GM19023 (cell line): Measurements from ENCODE around the gene ARHGAP33.
A peak's percentile ranks its signal among the peaks of the same experiment; 100 is the strongest.

ENCODE experiments used
- ATAC-seq: cut with Tn5 transposase; IDR thresholded peaks from one replicate; pipeline ENCODE4 v1.9.1; 2021; ENCODE audit warnings: mild to moderate bottlenecking, moderate library complexity; ENCODE audit not compliant: unreplicated experiment

Gene ARHGAP33

DNA sequence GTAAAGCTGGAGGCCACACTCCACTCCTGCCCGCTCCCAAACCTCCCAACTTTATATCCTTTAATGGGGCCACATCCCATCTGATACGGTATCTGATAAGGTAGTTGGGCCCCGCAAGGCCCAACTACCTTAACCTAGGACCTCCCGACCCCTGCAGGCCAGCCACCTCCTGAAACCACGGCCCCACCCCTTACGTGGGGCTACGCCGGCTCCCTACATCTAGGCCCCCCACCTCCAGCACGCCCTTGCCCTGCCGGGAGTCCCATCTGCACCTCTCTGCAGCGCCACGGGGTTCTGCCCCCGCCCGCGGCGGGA lies 35.3 kb upstream of the ARHGAP33 start:
- ATAC-seq = peak; percentile 7

DNA sequence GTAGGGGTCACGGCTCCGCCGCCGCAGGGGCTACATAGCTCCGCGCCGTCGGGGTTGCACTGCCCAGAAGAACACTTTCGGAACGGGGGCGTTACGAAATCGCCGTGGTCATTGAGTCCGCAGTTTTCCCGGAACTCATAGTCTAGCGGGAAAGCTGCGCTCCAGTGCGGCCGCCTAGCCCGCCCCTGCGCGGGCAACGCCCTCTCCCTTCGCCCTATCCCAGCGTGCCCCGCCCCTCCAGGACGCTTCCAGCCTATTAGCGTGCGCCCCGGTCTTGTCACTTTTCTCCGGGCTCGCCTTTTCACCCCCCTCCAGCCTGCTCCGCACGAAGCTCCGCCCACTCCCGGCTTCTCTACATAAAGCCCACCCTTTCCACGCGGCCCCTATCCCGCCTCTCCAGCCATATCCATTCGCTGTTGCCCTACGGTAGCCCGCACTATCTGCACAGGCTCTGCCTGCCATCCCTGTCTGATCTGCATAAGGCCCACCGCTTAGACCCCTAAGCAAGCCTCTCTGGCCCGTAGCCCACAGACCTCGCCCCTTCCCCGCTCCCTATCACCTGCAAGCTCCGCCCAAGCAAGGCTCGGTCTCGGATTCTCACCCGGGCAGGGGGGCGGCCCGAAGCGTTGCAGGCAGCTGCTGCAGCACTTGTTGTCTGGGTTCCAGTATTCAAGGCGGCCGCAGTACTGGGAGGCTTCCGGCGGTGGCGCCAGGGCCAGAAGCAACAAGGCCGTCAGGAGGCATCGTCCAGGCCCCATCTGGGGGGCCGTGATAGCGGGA lies 34.8 kb upstream of the ARHGAP33 start:
- ATAC-seq = peak; percentile 63

DNA sequence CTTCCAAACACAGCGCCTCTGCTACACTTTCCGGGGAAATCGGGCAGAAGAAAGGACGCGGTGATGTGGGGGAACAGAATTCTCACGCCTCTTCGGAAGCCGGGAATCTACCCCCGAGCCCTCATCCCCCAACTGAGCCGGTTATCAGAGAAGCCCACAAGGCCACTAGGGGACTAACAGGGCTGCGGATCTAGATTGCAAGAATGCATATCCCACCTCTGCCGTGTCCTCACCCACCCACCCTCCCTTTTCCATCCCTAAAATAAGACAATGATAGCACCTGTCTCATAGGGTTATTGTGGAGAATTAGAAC lies 34.2 kb upstream of the ARHGAP33 start:
- no peak for ATAC-seq

DNA sequence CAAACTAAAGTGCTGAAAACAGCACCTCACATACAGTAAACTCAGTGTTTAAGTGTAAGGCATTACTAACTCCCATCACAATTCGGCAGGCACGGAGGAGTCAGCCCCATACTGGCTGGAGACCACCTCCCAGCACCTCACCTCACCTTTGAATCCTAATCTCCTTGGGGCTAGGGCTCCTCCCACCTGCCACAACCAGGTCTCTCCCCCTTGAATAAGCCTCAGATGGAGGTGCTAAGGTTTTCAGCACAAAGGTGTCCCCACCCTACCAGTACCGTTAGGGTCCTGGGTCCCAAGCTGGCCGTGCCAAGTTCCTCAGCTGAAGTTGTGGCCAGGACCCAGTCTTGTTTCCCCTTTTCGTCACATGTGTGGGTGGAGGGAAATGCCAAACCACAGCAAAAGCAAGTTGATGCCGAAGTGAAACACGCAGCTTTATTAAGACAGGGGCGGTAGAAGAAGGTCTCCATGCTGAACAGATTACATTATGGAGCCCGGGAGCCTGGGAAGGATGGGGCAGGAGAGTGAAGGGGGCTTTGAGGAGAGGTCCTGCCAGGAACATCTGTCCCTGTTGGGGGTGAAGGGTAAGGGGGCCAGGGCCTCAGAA lies 33.1 kb upstream of the ARHGAP33 start, which contains the start of gene IGFLR1:
TSS of gene IGFLR1 (minus strand) at position 332 of the 604 bp plus-strand sequence. CDS start 1,272 bp downstream, outside the sequence.
- no peak for ATAC-seq

DNA sequence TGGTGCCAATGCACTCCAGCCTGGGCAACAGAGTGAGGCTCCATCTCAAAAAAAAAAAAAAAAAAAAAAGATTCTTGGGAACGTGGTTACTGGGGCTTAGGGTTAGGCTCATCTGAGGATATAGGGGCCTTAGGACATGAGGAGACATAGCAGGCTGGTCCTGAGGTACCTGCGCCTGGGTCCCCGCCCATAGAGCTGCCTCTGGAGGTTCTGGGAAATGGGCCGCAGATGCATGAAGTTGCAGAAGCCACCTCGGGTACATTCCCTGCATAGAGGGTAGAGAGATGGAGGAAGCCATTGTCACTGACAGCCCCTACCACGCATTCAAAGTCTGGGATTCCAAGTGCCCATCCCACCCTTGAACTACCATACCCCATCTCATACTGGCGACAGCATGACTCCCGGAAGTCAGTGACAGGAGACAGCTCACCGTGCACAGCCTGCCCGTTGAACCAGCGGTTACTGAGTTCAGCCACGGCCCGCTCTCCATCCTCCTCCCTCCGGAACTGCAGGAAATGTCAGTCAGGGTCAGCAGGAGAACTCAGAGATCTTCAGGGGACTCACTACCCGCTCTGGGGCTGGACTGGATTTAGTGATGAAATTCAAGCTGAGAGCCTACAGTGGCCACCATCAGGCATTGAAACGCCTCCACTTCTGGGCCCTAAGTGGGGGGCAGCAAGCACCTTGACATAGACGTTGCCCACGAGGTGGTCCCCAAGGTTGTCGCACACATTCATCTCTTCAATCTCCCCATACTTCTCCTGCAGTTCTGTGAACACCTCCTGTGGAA lies 31.5 kb upstream of the ARHGAP33 start:
- ATAC-seq = no peak

DNA sequence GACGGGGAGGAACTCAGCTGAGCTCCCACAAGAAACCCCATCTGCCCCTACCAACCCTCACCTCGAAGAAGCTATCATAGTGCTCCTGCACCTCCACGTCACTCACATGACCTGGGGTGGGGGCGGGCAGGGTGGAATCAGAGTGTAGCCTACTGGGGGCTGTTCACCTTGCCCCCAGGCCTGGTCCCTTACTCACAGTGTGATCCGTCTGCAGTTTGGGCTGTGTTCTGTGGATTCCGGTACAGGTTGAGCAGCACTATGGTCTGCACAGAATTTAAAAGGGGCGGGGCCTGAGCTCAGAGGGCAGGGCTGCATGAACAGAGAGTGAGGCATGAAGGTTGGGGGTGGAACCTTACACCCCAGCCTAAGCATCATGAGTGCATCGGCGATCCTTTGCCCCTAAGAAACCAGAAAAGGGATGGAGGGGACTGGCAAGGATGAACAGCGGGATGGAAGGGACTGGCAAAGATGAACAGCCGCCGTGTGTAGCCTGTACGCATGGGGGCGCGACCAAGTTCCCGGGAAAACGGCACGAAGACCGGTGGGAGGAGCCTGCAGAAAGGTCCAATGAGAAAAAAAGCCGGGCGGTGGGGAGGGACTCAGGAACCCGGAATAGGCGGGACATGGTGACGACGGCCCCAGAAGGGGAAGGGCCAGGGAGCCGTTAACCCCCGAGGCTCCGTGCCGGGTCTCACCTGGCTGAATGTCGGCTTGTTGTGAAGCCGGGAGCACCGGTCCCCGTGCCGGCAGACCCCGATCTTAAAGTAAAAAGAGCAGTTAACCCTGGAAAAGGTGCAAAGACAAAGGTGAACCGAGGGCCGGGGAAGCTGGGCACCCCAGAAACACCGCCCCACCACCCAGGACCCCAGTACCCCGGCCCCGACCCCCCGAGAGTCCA lies 30.7 kb upstream of the ARHGAP33 start:
- peak; percentile 37 for ATAC-seq

DNA sequence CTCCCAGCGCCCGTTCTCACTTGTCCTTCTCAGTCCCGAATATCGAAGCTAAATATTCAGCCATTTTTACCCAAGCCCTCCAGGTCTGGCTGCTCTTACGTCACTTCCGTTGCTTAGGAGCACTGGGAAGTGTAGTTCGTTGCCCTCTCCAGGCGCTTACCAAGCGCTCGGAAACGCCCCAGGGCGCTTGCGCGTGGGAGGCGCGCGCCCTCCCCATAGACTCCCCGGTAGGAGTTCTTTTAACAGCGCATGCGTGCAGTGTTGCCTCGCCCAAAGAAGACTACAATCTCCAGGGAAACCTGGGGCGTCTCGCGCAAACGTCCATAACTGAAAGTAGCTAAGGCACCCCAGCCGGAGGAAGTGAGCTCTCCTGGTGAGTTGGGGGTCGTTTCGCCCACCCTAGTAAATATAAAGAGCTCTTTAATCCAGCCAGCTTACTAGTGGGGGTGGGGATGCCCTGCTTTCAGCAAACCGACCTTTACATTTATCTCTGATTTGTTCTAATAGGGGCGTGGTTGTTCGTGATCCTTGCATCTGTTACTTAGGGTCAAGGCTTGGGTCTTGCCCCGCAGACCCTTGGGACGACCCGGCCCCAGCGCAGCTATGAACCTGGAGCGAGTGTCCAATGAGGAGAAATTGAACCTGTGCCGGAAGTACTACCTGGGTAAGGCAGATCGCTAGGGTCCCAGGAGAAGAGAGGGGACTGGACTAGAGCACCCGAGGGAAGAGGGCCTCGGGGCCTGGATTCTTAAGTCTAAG lies 29.9 kb upstream of the ARHGAP33 start, which contains the start of the genes PSENEN and U2AF1L4:
TSS of gene PSENEN (plus strand) at position 324 of the 759 bp plus-strand sequence. CDS start at position 604, 280 bp downstream.
TSS of gene U2AF1L4 (minus strand) at position 91 of the 759 bp plus-strand sequence. CDS start at position 64, 27 bp downstream.
- ATAC-seq = peak; percentile 44

DNA sequence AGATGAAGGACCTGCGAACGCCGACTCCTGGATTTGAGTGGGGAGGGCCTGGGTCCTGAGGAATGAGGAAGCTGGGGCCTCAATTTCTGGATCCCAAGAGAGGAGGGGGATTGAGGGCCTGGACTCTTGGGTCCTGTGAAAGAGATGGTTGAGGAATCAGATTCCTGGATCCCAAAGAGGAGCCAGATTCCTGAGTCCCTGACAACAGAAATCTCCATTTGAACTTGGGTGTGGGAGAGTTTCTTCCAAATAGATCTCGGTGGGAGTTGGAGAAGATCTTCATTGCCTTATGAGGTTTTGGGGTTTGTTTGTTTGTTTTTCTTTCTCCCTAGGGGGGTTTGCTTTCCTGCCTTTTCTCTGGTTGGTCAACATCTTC lies 29.3 kb upstream of the ARHGAP33 start:
- no peak for ATAC-seq

DNA sequence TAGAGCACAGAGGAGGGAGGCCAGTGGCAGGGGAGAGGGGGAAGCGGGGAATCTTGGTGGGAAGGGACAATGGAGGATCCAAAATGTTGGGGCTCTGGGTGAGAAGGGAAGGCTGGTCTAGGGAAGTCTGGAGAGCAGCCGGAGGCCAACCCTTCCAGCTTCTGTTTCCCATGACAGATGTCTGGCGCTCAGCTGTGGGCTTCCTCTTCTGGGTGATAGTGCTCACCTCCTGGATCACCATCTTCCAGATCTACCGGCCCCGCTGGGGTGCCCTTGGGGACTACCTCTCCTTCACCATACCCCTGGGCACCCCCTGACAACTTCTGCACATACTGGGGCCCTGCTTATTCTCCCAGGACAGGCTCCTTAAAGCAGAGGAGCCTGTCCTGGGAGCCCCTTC lies 28.8 kb upstream of the ARHGAP33 start:
- no peak for ATAC-seq

DNA sequence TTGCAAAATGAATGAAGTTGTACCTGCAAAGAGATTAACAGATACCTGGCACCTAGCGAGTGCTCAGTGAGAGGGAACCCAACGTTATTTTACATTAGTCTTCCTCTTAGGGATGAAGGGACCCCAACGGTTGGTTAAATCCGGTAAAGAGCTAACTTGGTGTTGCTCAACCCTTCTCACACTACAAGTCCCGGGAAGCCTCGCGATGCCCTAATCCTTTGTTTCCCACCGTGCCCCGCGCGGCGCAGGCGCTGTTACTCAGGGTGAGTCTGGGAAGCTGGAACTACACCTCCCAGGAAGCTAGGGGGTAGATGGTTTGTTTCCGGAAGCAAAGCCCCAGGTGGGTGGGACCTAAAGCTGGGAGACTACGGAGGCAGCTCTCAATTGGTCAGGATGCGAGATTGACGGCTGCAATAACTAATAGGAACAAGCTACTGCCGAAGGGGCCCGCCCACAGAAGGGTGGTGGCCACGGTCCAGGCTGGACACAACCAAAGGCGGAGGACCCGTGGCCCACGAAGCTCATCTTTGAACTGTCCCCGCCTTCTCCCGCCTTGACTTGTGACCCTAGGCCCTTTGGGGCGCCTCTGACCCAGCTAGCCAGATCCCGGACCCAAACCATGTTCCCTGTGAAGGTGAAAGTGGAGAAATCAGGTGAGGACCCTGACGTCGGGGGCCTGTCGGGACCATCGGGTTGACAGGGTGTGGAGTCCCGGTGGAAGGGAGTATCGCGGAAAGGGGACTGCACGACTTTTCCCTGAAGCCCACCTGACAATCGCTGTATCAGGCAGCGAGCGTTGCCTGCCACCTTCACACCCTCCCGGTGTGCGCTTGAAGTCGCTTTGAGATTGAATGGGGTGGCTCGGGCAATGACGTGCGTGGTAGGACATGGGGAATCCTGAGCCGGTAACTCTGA lies 27.0 kb upstream of the ARHGAP33 start, which contains the start of gene LIN37:
TSS of gene LIN37 (plus strand) at position 471 of the 915 bp plus-strand sequence. CDS start at position 620, 149 bp downstream.
- ATAC-seq = peak; percentile 65

DNA sequence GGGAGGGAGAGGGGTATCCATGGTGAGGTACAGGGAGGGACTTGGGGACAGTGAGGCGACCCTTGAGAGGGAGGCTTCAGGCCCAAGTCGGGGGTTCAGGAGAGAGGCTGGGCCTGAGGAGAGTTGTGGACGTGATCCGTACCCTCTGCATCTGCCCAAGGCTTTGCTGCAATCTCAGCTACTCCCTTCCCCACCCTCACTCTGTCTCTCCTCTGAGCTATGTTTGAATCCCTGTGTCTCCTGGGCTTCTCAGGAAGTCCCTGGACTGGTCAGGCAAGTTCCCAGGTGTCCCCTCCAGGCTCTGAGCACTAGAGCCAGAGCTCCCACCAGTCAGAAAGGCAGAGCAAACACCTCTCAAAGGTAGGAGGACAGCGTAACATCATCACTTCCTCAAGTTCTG lies 25.2 kb upstream of the ARHGAP33 start:
- ATAC-seq = no peak

DNA sequence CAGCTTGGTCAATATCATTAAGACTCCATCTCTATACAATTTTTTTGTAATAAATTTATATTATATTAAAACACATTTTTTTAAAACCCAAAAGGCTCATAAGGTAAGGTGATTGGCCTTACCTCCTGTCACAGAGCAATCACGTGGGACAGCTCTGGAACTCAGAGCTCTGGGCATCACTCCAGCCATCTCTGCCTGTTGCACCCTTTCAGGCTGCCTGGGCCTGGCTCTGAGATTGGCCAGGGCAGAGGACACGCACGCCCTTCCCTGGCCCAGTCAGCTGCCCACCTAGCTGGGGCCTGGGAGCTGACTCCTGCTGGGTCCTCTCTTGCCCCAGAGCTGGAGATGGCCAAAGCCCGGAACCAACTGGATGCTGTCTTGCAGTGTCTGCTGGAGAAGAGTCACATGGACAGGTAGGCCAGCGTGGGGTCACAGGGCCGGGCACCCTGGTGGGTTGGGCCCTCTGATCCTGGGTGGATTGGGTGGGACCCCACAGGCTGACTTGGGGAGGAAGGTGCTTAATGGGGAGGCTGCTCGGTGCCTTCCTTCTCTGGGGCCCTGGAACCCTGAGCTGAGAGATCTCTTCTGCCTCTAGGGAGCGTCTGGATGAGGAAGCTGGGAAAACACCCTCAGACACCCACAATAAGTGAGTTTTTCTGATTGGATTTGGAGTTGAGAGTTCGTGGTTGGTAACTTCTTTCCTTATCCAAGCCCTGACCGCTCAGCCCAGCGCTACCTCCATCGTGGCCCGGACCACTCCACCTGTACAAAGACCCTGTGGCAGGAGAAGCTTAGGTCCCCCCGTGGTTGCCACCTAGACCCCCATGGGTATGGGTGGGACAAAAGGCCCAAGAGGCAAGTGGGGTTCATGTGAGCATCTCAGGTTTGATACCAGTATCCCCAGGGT lies 23.3 kb upstream of the ARHGAP33 start:
- ATAC-seq = no peak

DNA sequence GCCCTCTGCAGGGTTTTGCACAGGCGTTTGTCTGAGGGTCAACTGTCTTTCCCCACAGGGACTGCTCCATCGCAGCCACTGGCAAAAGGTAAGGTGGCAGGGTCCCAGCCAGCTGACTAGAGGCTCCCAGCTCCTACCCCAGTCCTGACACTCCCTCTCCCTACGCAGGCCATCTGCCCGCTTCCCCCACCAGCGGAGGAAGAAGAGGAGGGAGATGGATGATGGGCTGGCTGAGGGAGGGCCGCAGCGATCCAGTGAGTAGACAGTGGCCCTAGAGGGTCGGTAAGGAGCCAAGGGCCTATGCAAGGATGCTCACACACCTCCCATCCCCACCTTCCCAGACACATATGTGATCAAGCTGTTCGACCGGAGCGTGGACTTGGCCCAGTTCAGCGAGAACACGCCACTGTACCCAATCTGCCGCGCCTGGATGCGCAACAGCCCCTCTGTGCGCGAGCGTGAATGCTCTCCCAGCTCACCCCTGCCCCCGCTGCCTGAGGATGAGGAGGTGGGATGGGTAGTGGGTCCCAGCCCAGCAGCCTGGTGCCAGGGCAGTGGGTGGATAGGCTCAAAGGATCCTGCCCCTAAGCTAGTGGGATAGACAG lies 22.5 kb upstream of the ARHGAP33 start:
- no peak for ATAC-seq

DNA sequence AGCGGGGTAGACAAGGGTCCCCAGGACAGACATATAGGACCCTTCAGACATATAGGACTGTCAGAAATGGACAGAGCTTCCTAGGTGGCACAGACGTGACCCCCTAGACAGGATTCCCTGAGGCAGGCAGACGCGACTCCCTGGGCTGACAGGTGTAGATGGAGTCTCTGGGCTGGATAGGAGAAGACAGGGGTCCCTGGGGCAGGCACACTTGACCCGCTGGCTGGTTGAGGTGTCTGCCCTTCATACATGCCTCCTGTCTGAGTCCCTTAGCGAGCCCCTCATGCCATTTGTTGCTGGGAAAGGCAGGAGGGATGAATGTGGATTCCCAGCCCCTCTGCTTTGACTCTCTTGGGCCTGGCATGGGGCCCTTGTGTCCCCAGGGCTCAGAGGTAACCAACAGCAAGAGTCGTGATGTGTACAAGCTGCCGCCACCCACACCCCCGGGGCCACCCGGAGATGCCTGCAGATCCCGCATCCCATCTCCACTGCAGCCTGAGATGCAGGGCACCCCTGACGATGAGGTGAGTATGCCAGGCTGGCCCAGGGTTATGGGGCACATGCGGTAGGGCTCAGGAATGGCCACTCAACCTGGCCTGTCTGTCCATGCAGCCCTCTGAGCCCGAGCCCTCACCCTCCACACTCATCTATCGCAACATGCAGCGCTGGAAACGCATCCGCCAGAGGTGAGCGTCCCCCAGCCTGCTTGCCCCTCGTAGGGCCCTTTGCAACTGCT lies 21.6 kb upstream of the ARHGAP33 start:
- ATAC-seq = no peak

DNA sequence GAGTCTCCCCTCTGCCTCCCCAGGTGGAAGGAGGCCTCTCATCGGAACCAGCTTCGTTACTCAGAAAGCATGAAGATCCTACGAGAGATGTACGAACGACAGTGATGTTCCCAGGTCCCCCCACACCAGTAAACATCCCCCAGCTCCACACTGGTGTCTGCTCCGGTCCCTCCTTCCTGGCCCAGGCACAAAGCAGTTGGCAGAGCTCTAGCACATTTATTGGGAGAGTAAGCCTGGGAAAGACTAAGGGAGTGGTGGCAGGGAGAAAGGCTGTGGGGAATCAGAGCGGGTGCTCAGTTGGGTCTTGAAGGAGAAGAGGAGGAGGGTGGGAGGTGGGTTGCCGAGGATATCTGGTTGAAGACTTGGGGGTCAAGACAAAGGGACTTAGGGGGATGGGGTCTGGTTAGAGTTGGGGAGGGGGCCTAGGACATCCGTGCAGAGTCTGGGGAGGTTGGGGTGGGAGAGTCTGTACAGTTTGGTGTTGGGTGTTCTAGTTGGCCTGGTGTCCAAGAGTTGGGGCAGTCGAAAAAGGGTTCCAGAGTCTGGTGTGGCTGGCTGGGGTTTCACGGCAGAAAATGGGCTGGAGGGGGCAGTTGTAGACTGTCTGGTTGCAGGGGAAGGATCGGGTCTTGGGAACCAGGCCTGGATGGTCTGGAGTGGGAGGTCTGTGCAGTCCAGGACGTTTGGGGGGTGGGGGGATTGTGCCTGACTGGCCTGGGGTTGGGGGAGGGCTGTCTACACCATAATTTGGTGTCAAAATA lies 20.8 kb upstream of the ARHGAP33 start:
- ATAC-seq = no peak

DNA sequence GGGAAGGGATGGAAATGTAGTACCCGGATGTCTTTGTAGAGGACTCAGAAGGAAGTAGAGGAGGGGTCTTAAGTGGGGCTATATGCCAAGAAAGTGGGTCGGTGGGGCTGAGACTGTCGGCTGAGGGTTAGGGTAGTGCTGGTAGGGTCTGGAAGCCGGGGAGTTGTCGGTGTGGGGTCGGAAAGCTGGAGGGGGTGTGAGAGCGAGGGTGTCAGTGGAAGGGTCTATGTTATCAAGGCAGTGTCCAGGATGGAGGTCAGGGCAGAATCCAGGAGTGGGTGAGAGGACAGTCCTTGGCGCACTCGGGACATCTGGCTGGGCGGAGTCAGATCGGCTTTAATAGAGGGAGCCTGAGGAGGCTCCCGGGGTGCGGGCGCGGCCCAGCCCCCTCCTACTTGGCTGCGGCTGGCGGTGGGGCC lies 20.2 kb upstream of the ARHGAP33 start:
- no peak for ATAC-seq
